Activated CD8-positive, alpha-beta memory T cell treated with anti-CD3 and anti-CD28 coated beads for 36 hours (primary cell): Measurements from ENCODE around the gene DAB2IP. TPM values are rescaled to one million over a fixed set of nuclear protein-coding genes. Genes with fewer than 3 reads are reported as not detected.

Experiments
- CTCF ChIA-PET: fragments of 350-600 bp; sonication (Branson Sonifier 250); formaldehyde crosslinking; loops from one replicate; lab custom pipeline; 2021; ENCODE audit warnings: antibody characterized with exemption; lab: Charles Lee
- POLR2A ChIA-PET: fragments of 350-600 bp; sonication (Branson Sonifier 250); formaldehyde crosslinking; loops from one replicate; lab custom pipeline; 2021; ENCODE audit warnings: antibody characterized with exemption; lab: Charles Lee
- total RNA-seq, 2 experiments: library from RNA; stranded (reverse); gene quantifications; one replicate each; pipeline ENCODE4 v1.2.3, GENCODE V29; 2021

Gene DAB2IP
- total RNA-seq, 2 experiments from 2014 or later: 0.08 to 0.38 TPM

DNA sequence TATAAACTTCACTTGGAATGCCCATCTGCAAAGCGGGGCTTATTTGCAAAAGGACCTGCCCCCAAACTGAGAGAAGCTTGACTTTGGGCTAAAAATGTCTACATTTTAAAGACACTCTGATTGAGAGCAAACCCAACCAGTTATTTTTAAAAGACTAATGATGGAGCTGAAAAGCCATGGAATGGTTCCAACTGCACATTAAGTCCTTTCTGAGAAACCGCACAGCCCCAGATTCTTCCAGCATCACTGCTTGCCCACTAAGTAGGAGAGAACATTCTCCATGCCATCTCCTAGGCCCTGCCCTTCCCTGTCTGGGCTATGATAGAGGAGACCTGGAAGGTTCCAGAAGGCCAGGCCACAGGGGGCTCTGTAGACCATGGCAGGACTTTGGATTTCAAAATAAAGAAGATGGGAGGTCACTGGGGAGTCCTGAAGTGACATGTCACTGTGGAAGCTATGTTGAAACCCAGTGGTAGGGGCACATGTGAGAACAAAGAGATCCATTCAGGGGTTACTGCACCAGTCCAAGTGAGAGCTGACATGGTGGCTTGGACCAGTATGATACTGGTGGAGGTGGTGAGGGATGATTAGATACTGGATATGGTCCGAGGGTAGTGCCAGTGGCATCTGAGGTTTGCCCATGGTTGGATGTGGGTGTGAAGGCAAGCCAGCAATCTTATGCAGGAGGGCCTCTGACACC, 179.2 kb downstream of the DAB2IP start:
- CTCF ChIA-PET: no interaction called here
- POLR2A ChIA-PET: no interaction called here

- ChIA-PET CTCF (no interaction called here), POLR2A (no interaction called here)
Measured at GRCh38 chr9:121831869-121832268, 180.4 kb downstream of the DAB2IP start.

GRCh38 chr9:121833061-121833460, 181.6 kb downstream of the DAB2IP start:
- ChIA-PET POLR2A (no interaction called here), CTCF (no interaction called here)

Other genes starting within 250 kb of the DAB2IP start
- not detected for gene GGTA1, start 151.8 kb upstream of the DAB2IP start, total RNA-seq